Activated CD8-positive, alpha-beta T cell treated with anti-CD3 and anti-CD28 coated beads for 36 hours (primary cell): Measurements from ENCODE around the gene LTK. TPM values are rescaled to one million over a fixed set of nuclear protein-coding genes. Genes with fewer than 3 reads are reported as not detected.

ENCODE experiments used
- ATAC-seq: fragments of 200-7000 bp; cut with Tn5 transposase; one replicate; pipeline ENCODE4 v1.10.0; 2021; ENCODE audit warnings: mild to moderate bottlenecking, moderate library complexity
- CTCF ChIA-PET: fragments of 350-600 bp; sonication (Branson Sonifier 250); formaldehyde crosslinking; loops from one replicate; lab custom pipeline; 2021; ENCODE audit warnings: antibody characterized with exemption; lab: Charles Lee
- POLR2A ChIA-PET: fragments of 350-600 bp; sonication (Branson Sonifier 250); formaldehyde crosslinking; loops from one replicate; lab custom pipeline; 2021; ENCODE audit warnings: antibody characterized with exemption; lab: Charles Lee
- DNase-seq: peaks from one replicate; pipeline ENCODE4 v3.0.0-alpha.2; 2020
- H3K27ac Mint-ChIP-seq: one replicate; pipeline ENCODE4 v1.8.0; 2021; ENCODE audit warnings: mild to moderate bottlenecking, mixed read lengths
- H3K27me3 Mint-ChIP-seq: one replicate; pipeline ENCODE4 v1.8.0; 2021; ENCODE audit warnings: mixed read lengths
- H3K36me3 Mint-ChIP-seq: one replicate; pipeline ENCODE4 v1.8.0; 2021; ENCODE audit warnings: low read depth, mixed read lengths
- H3K4me1 Mint-ChIP-seq: one replicate; pipeline ENCODE4 v1.8.0; 2021; ENCODE audit warnings: low read depth, mixed read lengths
- H3K4me3 Mint-ChIP-seq: one replicate; pipeline ENCODE4 v1.8.0; 2021; ENCODE audit warnings: mild to moderate bottlenecking, moderate library complexity, mixed read lengths
- H3K9me3 Mint-ChIP-seq: one replicate; pipeline ENCODE4 v1.8.0; 2021; ENCODE audit warnings: mixed read lengths
- CTCF ChIP-seq: fragments of 200-600 bp; IDR thresholded peaks from one replicate; pipeline ENCODE4 v1.8.0; 2022; ENCODE audit warnings: antibody characterized with exemption, mild to moderate bottlenecking
- intact Hi-C: fragments of 100-400 bp; cut with micrococcal nuclease; formaldehyde crosslinking; loops from one replicate; pipeline ENCODE4 v1.10.0; 2022
- total RNA-seq, 2 experiments: library from RNA; stranded (reverse); gene quantifications; one replicate each; pipeline ENCODE4 v1.2.3, GENCODE V29; 2021

The LTK gene
- total RNA-seq, 2 experiments from 2014 or later: 0.81 to 0.83 TPM

GRCh38 chr15:41462084-41462795 is 51.4 kb downstream of the LTK start:
- CTCF ChIA-PET: interaction anchor here (1.5 kb wide), 1 partner anchor 14 kb away, joined by 3 read pairs; no protein-coding TSS in a partner anchor

More at GRCh38 chr15:41462084-41462795, 51.4 kb downstream of the LTK start:
- H3K4me1 Mint-ChIP-seq: peaks cover 4% of the 10 kb centered on the region
- POLR2A ChIA-PET: interaction anchor here (0.8 kb wide), 1 partner anchor 20 kb away, joined by 3 read pairs; no protein-coding TSS in a partner anchor
- no peak for TF ChIP-seq CTCF
- peaks cover 26% of the 10 kb centered on the region for H3K36me3 Mint-ChIP-seq
- no peak for ATAC-seq
- intact Hi-C loops: no loop called here
- peak overlapping the region; percentile 9 for H3K27ac Mint-ChIP-seq
- no peak overlapping the region for H3K4me3 Mint-ChIP-seq
- no peaks in the 10 kb centered on the region for H3K27me3 Mint-ChIP-seq
- DNase-seq: no peak
- H3K9me3 Mint-ChIP-seq: no peaks in the 10 kb centered on the region

Other genes starting within 250 kb of the LTK start
- 10 to 100 TPM; 13.5 to 13.6 TPM for gene OIP5, start 181.2 kb downstream of the LTK start, total RNA-seq
- 100 to 1,000 TPM; 163 to 170 TPM for gene NUSAP1, start 180.9 kb downstream of the LTK start, total RNA-seq
- 10 to 100 TPM; 17.7 to 19.2 TPM for gene NDUFAF1, start 111.3 kb downstream of the LTK start, total RNA-seq
- 10 to 100 TPM; 26.8 to 30.0 TPM for gene RTF1, start 96.7 kb downstream of the LTK start, total RNA-seq
- 1 to 10 TPM; 4.7 to 6.1 TPM for gene ITPKA, start 20.0 kb downstream of the LTK start, total RNA-seq
- 10 to 100 TPM; 54.7 to 54.8 TPM for gene RPAP1, start 30.4 kb upstream of the LTK start, total RNA-seq
- gene TYRO3, start 45.4 kb upstream of the LTK start, total RNA-seq: 1 to 10 TPM in 1 of 2 experiments, under 1 TPM in 1; 0.67 to 1.3 TPM
- gene MGA, start 146.6 kb upstream of the LTK start, total RNA-seq: 10 to 100 TPM; 30.7 to 32.6 TPM